Esophagus squamous epithelium (tissue), 5 donors: ENCODE measurements around the gene C2. TPM values are rescaled to one million over a fixed set of nuclear protein-coding genes. Genes with fewer than 3 reads are reported as not detected.
"Not testable (repeated sequence)": the region's sequence is repeated elsewhere in the genome, so short reads cannot be mapped to it uniquely, and the experiment has no call there.

Experiments
- DNase-seq: peaks from one replicate; lab custom pipeline; 2025; lab: John Stamatoyannopoulos, UW
- H3K27ac ChIP-seq, 4 donors: fragments of 200-600 bp; sonication (generic); one replicate each; pipeline ENCODE4 v1.5.1; 2016 to 2019; ENCODE audit warnings: mild to moderate bottlenecking in 1 of 4
- H3K27me3 ChIP-seq, 4 donors: fragments of 200-600 bp; sonication (generic); 1 replicate in 3 of 4; 2 replicates in 1 of 4; pipeline versions ENCODE4 v1.5.1 to v1.6.0; 2017 to 2021; ENCODE audit warnings: antibody characterized with exemption in 1 of 4
- H3K36me3 ChIP-seq, 3 donors: fragments of 200-600 bp; sonication (generic); one replicate each; pipeline ENCODE4 v1.5.1; 2016 to 2019
- H3K4me1 ChIP-seq, 3 donors: fragments of 200-600 bp; sonication (generic); one replicate each; pipeline ENCODE4 v1.5.1; 2017 to 2019
- H3K4me3 ChIP-seq, 4 donors: fragments of 200-600 bp; sonication (generic); 1 replicate in 3 of 4; 2 replicates in 1 of 4; pipeline ENCODE4 v1.5.1; 2016 to 2019; ENCODE audit warnings: mild to moderate bottlenecking in 2 of 4, moderate library complexity in 1 of 4
- H3K9me3 ChIP-seq, 3 donors: fragments of 200-600 bp; sonication (generic); one replicate each; pipeline ENCODE4 v1.5.1; 2016 to 2019
- CTCF ChIP-seq, 6 experiments: fragments of 450-650 bp in 4 of 6; fragments of 200-600 bp in 2 of 6; sonication (generic) in 2 of 6; IDR thresholded peaks; one replicate each; pipeline ENCODE4 v1.5.1; 2016 to 2019; ENCODE audit warnings: antibody characterized with exemption in 6 of 6, mild to moderate bottlenecking in 4 of 6, moderate library complexity in 4 of 6
- POLR2A ChIP-seq, 4 donors: fragments of 450-650 bp; IDR thresholded peaks; one replicate each; pipeline ENCODE4 v1.6.1; 2017; ENCODE audit warnings: antibody characterized with exemption in 4 of 4, mild to moderate bottlenecking in 4 of 4, moderate library complexity in 3 of 4
- WGBS, 2 donors: methylation state at CpG; one replicate each; pipeline ENCODE4 v1.1.5; 2018; 5-methylcytosine and 5-hydroxymethylcytosine counted together
- intact Hi-C: fragments of 100-400 bp; cut with DNase I; formaldehyde crosslinking; loops from one replicate; pipeline ENCODE4 v1.15.0; 2022
- total RNA-seq, 4 donors: library from RNA; depleted of rRNA; stranded (reverse); fragments of >200 nt; gene quantifications; one replicate each; pipeline ENCODE4 v1.1.0, GENCODE V29; 2016
- donor health status: DM: yes; HTN: yes; CAD: no.

Gene C2
- total RNA-seq, 4 donors from 2014 or later = 1.1 to 15.2 (median 6.4) TPM

- no peaks in the 10 kb centered on the region for H3K27me3 ChIP-seq
- H3K27ac ChIP-seq = no peak overlapping the region
- H3K4me1 ChIP-seq = peaks cover 12 to 48% (median 20%) of the 10 kb centered on the region in 3 donors
- H3K36me3 ChIP-seq = no peaks in the 10 kb centered on the region
- 43 to 50% methylated on average over 7 of the region's 7 CpGs for WGBS, 2 donors
- H3K4me3 ChIP-seq = no peak overlapping the region
- DNase-seq = no peak
- TF ChIP-seq CTCF (IDR thresholded peaks at IDR 0.05) (no peak), POLR2A (IDR thresholded peaks at IDR 0.05) (no peak)
- intact Hi-C loops = no loop called here
- no peaks in the 10 kb centered on the region for H3K9me3 ChIP-seq
Observed at GRCh38 chr6:31907158-31907813, 20.2 kb upstream of the C2 start.

- H3K27ac ChIP-seq, H3K4me3 ChIP-seq, intact Hi-C loops, DNase-seq, H3K27me3 ChIP-seq, H3K36me3 ChIP-seq, H3K9me3 ChIP-seq: not testable (repeated sequence)
- WGBS, 2 donors = 81 to 88% methylated on average over 4 to 5 of the region's 5 CpGs
- peaks cover 5 to 41% (median 12%) of the 10 kb centered on the region in 3 donors for H3K4me1 ChIP-seq
Observed at GRCh38 chr6:31908255-31908654, 19.3 kb upstream of the C2 start.

GRCh38 chr6:31908791-31909190 is 18.7 kb upstream of the C2 start:
- intact Hi-C loops = no loop called here
- no peaks in the 10 kb centered on the region for H3K9me3 ChIP-seq
- no peak for DNase-seq
- H3K27me3 ChIP-seq = no peaks in the 10 kb centered on the region
- no peak overlapping the region for H3K27ac ChIP-seq
- TF ChIP-seq CTCF (IDR thresholded peaks at IDR 0.05) = no peak
- peak in 1 of 4 donors; percentile 9 for TF ChIP-seq POLR2A (IDR thresholded peaks at IDR 0.05)
- peaks cover 5 to 41% (median 12%) of the 10 kb centered on the region in 3 donors for H3K4me1 ChIP-seq
- WGBS, 2 donors = 33 to 35% methylated on average over 4 of the region's 4 CpGs
- no peak overlapping the region for H3K4me3 ChIP-seq
- H3K36me3 ChIP-seq = no peaks in the 10 kb centered on the region

- H3K4me1 ChIP-seq = peaks cover 5 to 40% (median 12%) of the 10 kb centered on the region in 3 donors
- intact Hi-C loops, H3K9me3 ChIP-seq, DNase-seq, H3K36me3 ChIP-seq, H3K4me3 ChIP-seq, H3K27ac ChIP-seq, H3K27me3 ChIP-seq: not testable (repeated sequence)
- WGBS, 2 donors = 75 to 79% methylated on average over 7 of the region's 7 CpGs
Observed at GRCh38 chr6:31909298-31909697, 18.2 kb upstream of the C2 start.

- no peak overlapping the region for H3K4me3 ChIP-seq
- peak overlapping the region; percentile 18 to 81 (median 52) for H3K27ac ChIP-seq
- intact Hi-C loops = no loop called here
- TF ChIP-seq CTCF (IDR thresholded peaks at IDR 0.05) = no peak
- TF ChIP-seq POLR2A (IDR thresholded peaks at IDR 0.05) = no peak
- no peaks in the 10 kb centered on the region for H3K9me3 ChIP-seq
- H3K27me3 ChIP-seq = no peaks in the 10 kb centered on the region
- WGBS, 2 donors = 72 to 83% methylated on average over 6 to 11 of the region's 11 CpGs
- peaks cover 5 to 40% (median 12%) of the 10 kb centered on the region in 3 donors for H3K4me1 ChIP-seq
- H3K36me3 ChIP-seq = no peaks in the 10 kb centered on the region
- DNase-seq = no peak
Observed at GRCh38 chr6:31911826-31912585, 15.5 kb upstream of the C2 start.

- peaks cover 5 to 41% (median 12%) of the 10 kb centered on the region in 3 donors for H3K4me1 ChIP-seq
- TF ChIP-seq CTCF (IDR thresholded peaks at IDR 0.05) (peak in 1 of 6 experiments; percentile 19), POLR2A (IDR thresholded peaks at IDR 0.05) (no peak)
- H3K9me3 ChIP-seq = no peaks in the 10 kb centered on the region
- no peaks in the 10 kb centered on the region for H3K27me3 ChIP-seq
- intact Hi-C loops = no loop called here
- no peak for DNase-seq
- H3K27ac ChIP-seq = no peak overlapping the region
- no peaks in the 10 kb centered on the region for H3K36me3 ChIP-seq
- no peak overlapping the region for H3K4me3 ChIP-seq
Observed at GRCh38 chr6:31915351-31915750, 12.2 kb upstream of the C2 start.
